GM13977 (cell line): Measurements from ENCODE around the gene SMOC1.

Source experiments
- DNase-seq: peaks from one replicate; pipeline ENCODE4 v3.0.0; 2012; ENCODE audit warnings: low spot score
- in situ Hi-C: fragments of 300-500 bp; cut with MboI; formaldehyde crosslinking; loops from one replicate; pipeline ENCODE4 v1.12.0; 2022; ENCODE audit warnings: low sequenced_read_pairs, low pct_unique_long_range_greater_than_20kb, mixed read lengths, inconsistent platforms; ENCODE audit not compliant: unreplicated experiment
- TF ChIP-seq, protein P1 (sequence below): IDR thresholded peaks from 2 replicates; pipeline ENCODE4 v1.5.1; 2012; ENCODE audit warnings: mild to moderate bottlenecking, control low read depth; ENCODE audit not compliant: insufficient read depth; ENCODE audit errors: extremely low read depth, missing control alignments

Gene SMOC1

DNA sequence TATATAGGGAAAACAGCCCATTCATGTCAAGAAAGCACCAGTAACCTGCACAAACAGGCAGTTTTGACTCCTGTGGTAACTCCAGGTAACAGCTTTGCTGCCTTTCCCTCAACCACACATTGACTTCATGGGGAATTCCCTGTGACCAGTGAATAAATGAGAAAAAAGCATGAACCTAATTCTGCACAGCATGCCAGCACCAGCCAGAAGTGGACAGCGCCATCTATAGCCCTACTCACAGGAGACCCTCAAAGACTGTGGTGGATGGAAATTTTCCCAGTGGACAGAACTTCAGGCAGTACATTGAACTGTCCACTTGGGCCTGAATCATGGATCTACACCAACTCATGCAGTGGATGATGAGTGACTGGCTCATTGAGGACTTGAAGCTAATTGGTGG is 157.4 kb downstream of the SMOC1 start:
- no peak for DNase-seq
- in situ Hi-C loops = loop anchor here (25.0 kb wide), 1 partner anchor 449 kb away; no protein-coding TSS in a partner anchor
- TF ChIP-seq, protein P1, sequence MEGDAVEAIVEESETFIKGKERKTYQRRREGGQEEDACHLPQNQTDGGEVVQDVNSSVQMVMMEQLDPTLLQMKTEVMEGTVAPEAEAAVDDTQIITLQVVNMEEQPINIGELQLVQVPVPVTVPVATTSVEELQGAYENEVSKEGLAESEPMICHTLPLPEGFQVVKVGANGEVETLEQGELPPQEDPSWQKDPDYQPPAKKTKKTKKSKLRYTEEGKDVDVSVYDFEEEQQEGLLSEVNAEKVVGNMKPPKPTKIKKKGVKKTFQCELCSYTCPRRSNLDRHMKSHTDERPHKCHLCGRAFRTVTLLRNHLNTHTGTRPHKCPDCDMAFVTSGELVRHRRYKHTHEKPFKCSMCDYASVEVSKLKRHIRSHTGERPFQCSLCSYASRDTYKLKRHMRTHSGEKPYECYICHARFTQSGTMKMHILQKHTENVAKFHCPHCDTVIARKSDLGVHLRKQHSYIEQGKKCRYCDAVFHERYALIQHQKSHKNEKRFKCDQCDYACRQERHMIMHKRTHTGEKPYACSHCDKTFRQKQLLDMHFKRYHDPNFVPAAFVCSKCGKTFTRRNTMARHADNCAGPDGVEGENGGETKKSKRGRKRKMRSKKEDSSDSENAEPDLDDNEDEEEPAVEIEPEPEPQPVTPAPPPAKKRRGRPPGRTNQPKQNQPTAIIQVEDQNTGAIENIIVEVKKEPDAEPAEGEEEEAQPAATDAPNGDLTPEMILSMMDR = no peak

DNA sequence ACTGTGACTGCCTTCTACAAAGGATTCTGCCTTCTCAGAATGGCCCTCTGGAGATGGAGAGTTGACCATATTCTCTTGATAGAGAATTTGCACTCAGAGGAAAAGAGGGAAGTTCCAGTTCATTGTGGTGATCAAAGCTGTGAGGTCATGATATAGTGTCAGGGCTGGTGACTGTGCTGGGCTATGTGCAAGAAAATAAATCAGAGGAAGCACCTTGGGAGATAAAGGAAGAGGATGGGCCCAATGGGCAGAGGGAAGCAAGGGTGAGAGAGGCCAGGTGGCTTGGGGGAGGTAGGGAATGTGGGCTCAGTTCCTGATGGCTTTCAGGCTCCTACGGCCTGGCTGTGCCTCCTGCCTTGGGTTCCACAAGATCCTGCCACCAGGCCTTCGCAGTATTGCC is 163.8 kb downstream of the SMOC1 start:
- no peak for DNase-seq
- TF ChIP-seq, protein P1 = no peak
- in situ Hi-C loops = loop anchor here (25.0 kb wide), 1 partner anchor 456 kb away; no protein-coding TSS in a partner anchor

DNA sequence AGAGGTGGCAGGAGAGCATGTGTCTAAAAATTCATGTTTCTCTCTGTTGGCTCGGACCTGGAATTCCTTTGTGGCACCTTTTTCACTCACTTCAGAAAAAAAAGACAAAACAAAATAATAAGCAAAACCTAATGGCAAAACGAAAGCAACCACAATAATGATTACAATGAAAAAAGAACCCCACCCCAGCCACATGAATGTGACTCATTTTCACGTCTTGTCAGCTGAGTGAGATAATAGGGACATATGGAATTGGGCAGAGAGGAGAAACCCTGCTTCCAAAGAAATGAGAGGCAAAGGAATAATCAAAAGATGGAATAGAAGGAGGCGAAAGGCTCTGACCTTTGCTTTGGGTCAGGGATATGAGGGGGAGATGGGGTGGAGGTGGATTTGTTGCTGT is 166.1 kb downstream of the SMOC1 start:
- in situ Hi-C loops = loop anchor here (25.0 kb wide), 1 partner anchor 458 kb away; no protein-coding TSS in a partner anchor
- TF ChIP-seq, protein P1 = no peak
- no peak for DNase-seq

DNA sequence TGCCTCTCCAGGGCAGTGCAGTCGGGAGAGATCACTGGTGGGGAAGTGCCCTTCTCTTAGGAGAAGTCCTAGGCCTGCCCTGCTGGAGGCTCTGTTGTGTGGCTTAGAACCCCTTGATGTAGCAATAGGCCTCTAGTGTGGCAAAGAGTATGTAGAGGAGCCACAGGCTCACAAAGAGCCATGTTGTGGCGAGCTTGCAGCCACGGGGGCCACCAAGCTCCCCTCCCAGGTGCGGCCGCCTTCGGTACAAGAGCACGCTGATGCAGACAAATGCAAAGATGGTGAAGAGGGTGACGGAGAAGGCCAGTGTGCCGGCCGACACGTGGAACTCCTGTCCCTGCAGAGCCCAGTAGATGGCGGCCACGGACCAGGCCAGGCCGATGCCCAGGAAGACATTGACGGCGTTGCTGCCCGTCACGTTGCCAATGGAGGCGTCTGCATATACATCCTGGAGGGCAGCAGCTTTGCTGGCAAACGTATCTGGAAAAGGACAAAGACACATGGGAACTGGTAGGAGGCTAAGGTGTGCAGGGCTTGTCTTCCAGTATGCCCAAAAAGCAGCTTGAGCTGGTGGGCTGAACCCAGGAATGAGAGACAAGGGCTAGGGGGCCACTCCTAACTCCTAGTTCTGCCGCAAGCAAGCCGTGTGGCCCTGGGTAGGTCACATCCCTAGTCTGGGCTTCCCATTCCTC is 166.8 kb downstream of the SMOC1 start:
- in situ Hi-C loops = loop anchor here (25.0 kb wide), 1 partner anchor 459 kb away; no protein-coding TSS in a partner anchor
- DNase-seq = peak; percentile 22
- TF ChIP-seq, protein P1 = peak; percentile 47

DNA sequence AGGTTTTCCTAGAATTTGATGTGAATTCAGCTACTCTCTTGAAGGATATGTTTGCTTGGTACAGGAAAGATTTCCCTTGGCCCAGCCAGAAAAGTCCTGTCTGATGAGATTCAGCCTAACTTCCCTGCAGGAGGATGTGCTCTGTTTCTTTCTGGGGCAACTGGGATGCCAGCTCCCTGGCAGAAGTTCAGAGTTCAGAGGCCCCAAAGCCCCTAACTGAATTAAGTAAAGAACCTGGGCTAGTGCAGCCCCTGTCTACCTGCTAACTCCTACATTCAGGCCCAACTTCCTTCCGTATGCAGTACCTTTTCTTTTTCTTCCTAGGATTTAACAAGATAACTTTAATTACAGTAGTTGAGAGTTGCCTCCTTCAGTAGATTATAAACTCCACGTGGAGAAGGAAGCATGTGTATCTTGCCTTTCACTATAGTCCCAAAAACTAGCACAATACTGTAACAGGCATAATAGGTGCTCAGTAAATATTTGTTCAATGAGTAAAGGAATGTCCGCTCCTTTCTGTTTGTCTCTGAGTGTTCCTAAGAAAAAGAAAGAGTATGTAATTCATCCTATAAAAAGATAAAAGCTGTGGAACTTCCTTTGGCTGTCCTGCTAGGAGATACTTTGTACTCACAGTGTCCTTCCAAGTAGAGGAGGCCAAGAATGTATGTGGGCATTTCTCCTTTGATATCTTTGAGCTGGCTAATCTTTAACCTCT is 168.5 kb downstream of the SMOC1 start:
- TF ChIP-seq, protein P1 = no peak
- in situ Hi-C loops = loop anchor here (25.0 kb wide), 1 partner anchor 460 kb away; no protein-coding TSS in a partner anchor
- no peak for DNase-seq

DNA sequence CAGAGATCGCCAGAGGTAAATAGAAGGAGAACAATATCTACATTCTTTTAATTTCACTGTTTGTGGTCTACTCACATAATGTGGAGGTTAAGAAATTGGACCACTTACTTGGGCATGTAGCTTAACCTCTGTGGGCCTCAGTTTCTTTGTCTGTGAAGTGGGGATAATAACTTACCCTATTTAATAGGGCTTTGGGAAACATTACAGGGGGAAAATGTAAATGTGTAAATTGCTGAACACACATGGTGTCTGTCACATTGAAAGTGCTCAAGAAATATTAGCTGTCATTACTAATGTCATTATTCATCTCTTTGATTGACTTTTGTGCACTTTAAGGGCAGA is 169.1 kb downstream of the SMOC1 start:
- DNase-seq = no peak
- TF ChIP-seq, protein P1 = no peak
- in situ Hi-C loops = loop anchor here (25.0 kb wide), 1 partner anchor 461 kb away; no protein-coding TSS in a partner anchor
